Measurements from ENCODE around the gene ZNF91.
"Not testable (repeated sequence)": the region's sequence is repeated elsewhere in the genome, so short reads cannot be mapped to it uniquely, and the experiment has no call there.

Gene ZNF91

GRCh38 chr19:23321403-23321802, 73.9 kb downstream of the ZNF91 start:
- H3K4me3 ChIP-seq (ENCODE audit: low read depth, low read length) = not testable (repeated sequence)

- not testable (repeated sequence) for H3K4me3 ChIP-seq (ENCODE audit: low read depth, low read length)
Observed at GRCh38 chr19:23319571-23319970, 75.7 kb downstream of the ZNF91 start.

- H3K4me3 ChIP-seq (ENCODE audit: low read depth, low read length) = not testable (repeated sequence)
Observed at GRCh38 chr19:23318941-23319340, 76.3 kb downstream of the ZNF91 start.

- H3K4me3 ChIP-seq (ENCODE audit: low read depth, low read length) = no peak overlapping the region
Observed at GRCh38 chr19:23318143-23318542, 77.1 kb downstream of the ZNF91 start.

GRCh38 chr19:23315286-23315685, 80.0 kb downstream of the ZNF91 start:
- H3K4me3 ChIP-seq (ENCODE audit: low read depth, low read length) = no peak overlapping the region

- H3K4me3 ChIP-seq (ENCODE audit: low read depth, low read length) = no peak overlapping the region
Observed at GRCh38 chr19:23314505-23315251, 80.6 kb downstream of the ZNF91 start.

GRCh38 chr19:23313196-23313595, 82.1 kb downstream of the ZNF91 start:
- H3K4me3 ChIP-seq (ENCODE audit: low read depth, low read length) = no peak overlapping the region

- no peak overlapping the region for H3K4me3 ChIP-seq (ENCODE audit: low read depth, low read length)
Observed at GRCh38 chr19:23312515-23312914, 82.8 kb downstream of the ZNF91 start.

- H3K4me3 ChIP-seq (ENCODE audit: low read depth, low read length) = no peak overlapping the region
Observed at GRCh38 chr19:23311551-23311950, 83.7 kb downstream of the ZNF91 start.

- H3K4me3 ChIP-seq (ENCODE audit: low read depth, low read length) = no peak overlapping the region
Observed at GRCh38 chr19:23310729-23311211, 84.5 kb downstream of the ZNF91 start.

- no peak overlapping the region for H3K4me3 ChIP-seq (ENCODE audit: low read depth, low read length)
Observed at GRCh38 chr19:23309926-23310325, 85.3 kb downstream of the ZNF91 start.

GRCh38 chr19:23305555-23305954, 89.7 kb downstream of the ZNF91 start:
- H3K4me3 ChIP-seq (ENCODE audit: low read depth, low read length) = no peak overlapping the region

- H3K4me3 ChIP-seq (ENCODE audit: low read depth, low read length) = no peak overlapping the region
Observed at GRCh38 chr19:23304238-23304637, 91.0 kb downstream of the ZNF91 start.

- H3K4me3 ChIP-seq (ENCODE audit: low read depth, low read length) = no peak overlapping the region
Observed at GRCh38 chr19:23294141-23294540, 101.1 kb downstream of the ZNF91 start.

- not testable (repeated sequence) for H3K4me3 ChIP-seq (ENCODE audit: low read depth, low read length)
Observed at GRCh38 chr19:23289966-23290365, 105.3 kb downstream of the ZNF91 start.

Data from iPS-11a (cell line).